ENCODE measurements around the gene NUDT13. TPM values are rescaled to one million over a fixed set of nuclear protein-coding genes. Genes with fewer than 3 reads are reported as not detected.

The NUDT13 gene
- total RNA-seq, 1 experiment from 2014 or later: 1.5 TPM

DNA sequence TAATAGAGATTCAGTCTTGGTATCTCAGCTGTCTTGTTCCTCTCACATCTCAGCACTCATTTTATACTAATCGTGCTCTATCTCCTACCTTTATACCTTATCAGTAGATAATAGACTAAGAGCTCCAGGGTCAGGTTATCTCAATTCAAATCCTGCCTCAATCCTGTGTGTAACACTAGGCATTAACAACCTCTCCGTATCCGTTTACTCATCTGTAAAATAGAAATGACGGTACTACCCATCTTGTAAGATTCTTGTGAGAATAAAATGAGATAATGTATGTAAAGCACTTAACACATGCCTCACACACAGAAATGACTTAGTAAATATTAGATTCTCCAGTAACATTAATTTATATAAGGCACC, 13.0 kb upstream of the NUDT13 start:
- H3K18ac ChIP-seq (ENCODE audit: insufficient read length, low read depth, low read length): no peak overlapping the region

More for the DNA sequence above, 13.0 kb upstream of the NUDT13 start:
- TF ChIP-seq, protein P1, sequence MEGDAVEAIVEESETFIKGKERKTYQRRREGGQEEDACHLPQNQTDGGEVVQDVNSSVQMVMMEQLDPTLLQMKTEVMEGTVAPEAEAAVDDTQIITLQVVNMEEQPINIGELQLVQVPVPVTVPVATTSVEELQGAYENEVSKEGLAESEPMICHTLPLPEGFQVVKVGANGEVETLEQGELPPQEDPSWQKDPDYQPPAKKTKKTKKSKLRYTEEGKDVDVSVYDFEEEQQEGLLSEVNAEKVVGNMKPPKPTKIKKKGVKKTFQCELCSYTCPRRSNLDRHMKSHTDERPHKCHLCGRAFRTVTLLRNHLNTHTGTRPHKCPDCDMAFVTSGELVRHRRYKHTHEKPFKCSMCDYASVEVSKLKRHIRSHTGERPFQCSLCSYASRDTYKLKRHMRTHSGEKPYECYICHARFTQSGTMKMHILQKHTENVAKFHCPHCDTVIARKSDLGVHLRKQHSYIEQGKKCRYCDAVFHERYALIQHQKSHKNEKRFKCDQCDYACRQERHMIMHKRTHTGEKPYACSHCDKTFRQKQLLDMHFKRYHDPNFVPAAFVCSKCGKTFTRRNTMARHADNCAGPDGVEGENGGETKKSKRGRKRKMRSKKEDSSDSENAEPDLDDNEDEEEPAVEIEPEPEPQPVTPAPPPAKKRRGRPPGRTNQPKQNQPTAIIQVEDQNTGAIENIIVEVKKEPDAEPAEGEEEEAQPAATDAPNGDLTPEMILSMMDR (conservative IDR thresholded peaks at IDR 0.05): no peak
- Histone ChIP-seq H4K5ac (ENCODE audit: insufficient read length, low read depth, low read length) (no peak overlapping the region), H3K56ac (ENCODE audit: insufficient read length, low read depth, low read length) (no peak overlapping the region), H3T11ph (ENCODE audit: low read length) (no peak overlapping the region), H2AFZ (ENCODE audit: low read length) (no peak overlapping the region), H4K8ac (replicated peaks; ENCODE audit: insufficient read length, low read depth, low read length) (no peak overlapping the region), H3K14ac (ENCODE audit: insufficient read depth, low read length) (no peak overlapping the region), H3K27ac (ENCODE audit: insufficient read length, low read depth, low read length) (no peak overlapping the region), H2BK15ac (ENCODE audit: low read depth, low read length) (no peak overlapping the region), H3K9ac (ENCODE audit: extremely low read depth, insufficient read length, low read length) (no peak overlapping the region), H4K91ac (ENCODE audit: insufficient read length, low read depth, low read length) (no peak overlapping the region), H3K23ac (ENCODE audit: insufficient read length, low read depth, low read length) (no peak overlapping the region), H3K9me3 (ENCODE audit: control insufficient read depth, low read depth, low read length) (no peaks in the 10 kb centered on the region), H2BK120ac (ENCODE audit: low read depth, low read length, poor library complexity, severe bottlenecking) (no peak overlapping the region), H3K23me2 (ENCODE audit: insufficient read length, low read depth, low read length, poor library complexity, severe bottlenecking) (peaks cover 7% of the 10 kb centered on the region), H3K4me2 (ENCODE audit: insufficient read depth, insufficient read length, low read length) (peak overlapping the region; percentile 78), H3K79me2 (ENCODE audit: insufficient read depth, low read length) (no peaks in the 10 kb centered on the region), H2AK5ac (ENCODE audit: insufficient read length, low read length) (no peak overlapping the region), H3K4ac (ENCODE audit: low read depth, low read length) (no peak overlapping the region), H4K20me1 (ENCODE audit: control insufficient read depth, insufficient read depth, insufficient read length) (no peaks in the 10 kb centered on the region), H3K27me3 (ENCODE audit: insufficient read depth, low read length) (no peaks in the 10 kb centered on the region), H3K79me1 (ENCODE audit: insufficient read depth, low read depth, low read length, poor library complexity, severe bottlenecking) (no peaks in the 10 kb centered on the region), H3K4me1 (ENCODE audit: insufficient read depth, low read length) (no peaks in the 10 kb centered on the region), H2BK12ac (ENCODE audit: insufficient read length, low read depth, low read length) (no peak overlapping the region), H2BK5ac (ENCODE audit: insufficient read length, low read length) (no peak overlapping the region), H2BK20ac (ENCODE audit: low read depth, low read length, poor library complexity, severe bottlenecking) (no peak overlapping the region)
- Mint-ChIP-seq H3K27ac (peak overlapping the region in 1 of 3 experiments; percentile 68; a peak in 2 of 7 replicates), H3K27me3 (ENCODE audit: low read depth) (no peaks in the 10 kb centered on the region), H3K4me1 (peaks cover 18 to 21% of the 10 kb centered on the region in 2 experiments), H3K9me3 (no peaks in the 10 kb centered on the region), H3K4me3 (peak overlapping the region; percentile 94 to 95), H3K36me3 (ENCODE audit: insufficient read depth in 1 of 3, low read depth in 3 of 3) (no peaks in the 10 kb centered on the region)
- no peak for DNase-seq
- no CpG with 5 or more reads among the region's 4 CpGs for WGBS (ENCODE audit: extremely low coverage, insufficient read length, low lambda C conversion rate)

Measured in H9 (cell line).